ENCODE results near the gene PHLPP1. TPM values are rescaled to one million over a fixed set of nuclear protein-coding genes. Genes with fewer than 3 reads are reported as not detected.
A peak's percentile ranks its signal among the peaks of the same experiment; 100 is the strongest.
"Not testable (repeated sequence)": the region's sequence is repeated elsewhere in the genome, so short reads cannot be mapped to it uniquely, and the experiment has no call there.

PHLPP1 gene
- total RNA-seq, 1 donor from 2014 or later: 21.2 TPM

DNA sequence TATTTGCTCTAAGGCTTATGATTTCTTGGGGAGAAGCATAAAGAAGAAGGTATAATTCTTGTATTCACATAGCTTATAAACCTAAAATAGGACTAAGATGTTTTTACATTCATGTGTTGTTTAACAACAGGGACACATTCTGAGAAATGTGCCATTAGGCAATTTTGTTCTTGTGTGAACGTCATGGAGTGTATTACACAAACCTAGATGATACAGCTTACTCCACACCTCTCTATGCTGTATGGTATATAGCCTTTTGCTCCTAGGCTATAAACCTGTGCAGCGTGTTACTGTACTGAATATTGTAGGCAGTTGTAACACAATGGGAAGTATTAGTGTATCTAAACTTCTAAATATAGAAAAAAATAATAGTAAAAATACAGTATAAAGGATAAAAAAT lies 92.1 kb downstream of the PHLPP1 start:
- Mint-ChIP-seq H3K27me3 (ENCODE audit: low read depth) (no peaks in the 10 kb centered on the region), H3K4me3 (no peak overlapping the region), H3K36me3 (no peaks in the 10 kb centered on the region), H3K4me1 (peaks cover 24% of the 10 kb centered on the region), H3K9me3 (no peaks in the 10 kb centered on the region), H3K27ac (no peak overlapping the region)
- no peak for DNase-seq (ENCODE audit: low spot score in 2 of 2, unreplicated experiment in 2 of 2)
- TF ChIP-seq, protein P1, sequence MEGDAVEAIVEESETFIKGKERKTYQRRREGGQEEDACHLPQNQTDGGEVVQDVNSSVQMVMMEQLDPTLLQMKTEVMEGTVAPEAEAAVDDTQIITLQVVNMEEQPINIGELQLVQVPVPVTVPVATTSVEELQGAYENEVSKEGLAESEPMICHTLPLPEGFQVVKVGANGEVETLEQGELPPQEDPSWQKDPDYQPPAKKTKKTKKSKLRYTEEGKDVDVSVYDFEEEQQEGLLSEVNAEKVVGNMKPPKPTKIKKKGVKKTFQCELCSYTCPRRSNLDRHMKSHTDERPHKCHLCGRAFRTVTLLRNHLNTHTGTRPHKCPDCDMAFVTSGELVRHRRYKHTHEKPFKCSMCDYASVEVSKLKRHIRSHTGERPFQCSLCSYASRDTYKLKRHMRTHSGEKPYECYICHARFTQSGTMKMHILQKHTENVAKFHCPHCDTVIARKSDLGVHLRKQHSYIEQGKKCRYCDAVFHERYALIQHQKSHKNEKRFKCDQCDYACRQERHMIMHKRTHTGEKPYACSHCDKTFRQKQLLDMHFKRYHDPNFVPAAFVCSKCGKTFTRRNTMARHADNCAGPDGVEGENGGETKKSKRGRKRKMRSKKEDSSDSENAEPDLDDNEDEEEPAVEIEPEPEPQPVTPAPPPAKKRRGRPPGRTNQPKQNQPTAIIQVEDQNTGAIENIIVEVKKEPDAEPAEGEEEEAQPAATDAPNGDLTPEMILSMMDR (IDR thresholded peaks at IDR 0.05; ENCODE audit: unreplicated experiment): no peak

DNA sequence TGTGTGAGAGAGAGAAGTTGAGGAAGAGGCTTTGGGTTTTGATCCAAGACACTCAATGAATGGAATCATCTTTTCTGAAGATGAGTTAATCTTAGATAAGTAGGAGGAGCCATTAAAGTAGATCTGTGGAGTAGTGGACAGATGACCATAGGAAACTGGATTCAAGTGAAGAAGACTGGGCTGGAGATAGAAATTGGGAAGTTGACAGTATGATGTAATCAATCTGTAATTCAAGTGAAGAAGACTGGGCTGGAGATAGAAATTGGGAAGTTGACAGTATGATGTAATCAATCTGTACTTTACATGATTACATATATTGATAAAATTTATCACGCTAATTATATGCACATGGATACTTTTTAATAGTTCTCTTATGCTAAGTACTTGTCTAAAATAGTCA lies 92.8 kb downstream of the PHLPP1 start:
- peaks cover 29% of the 10 kb centered on the region for H3K4me1 Mint-ChIP-seq
- no peak for DNase-seq (ENCODE audit: low spot score in 2 of 2, unreplicated experiment in 2 of 2)
- H3K36me3 Mint-ChIP-seq: no peaks in the 10 kb centered on the region
- no peak overlapping the region for H3K4me3 Mint-ChIP-seq
- H3K9me3 Mint-ChIP-seq: no peaks in the 10 kb centered on the region
- TF ChIP-seq, protein P1 (IDR thresholded peaks at IDR 0.05; ENCODE audit: unreplicated experiment): no peak
- no peak overlapping the region for H3K27ac Mint-ChIP-seq
- H3K27me3 Mint-ChIP-seq (ENCODE audit: low read depth): no peaks in the 10 kb centered on the region

DNA sequence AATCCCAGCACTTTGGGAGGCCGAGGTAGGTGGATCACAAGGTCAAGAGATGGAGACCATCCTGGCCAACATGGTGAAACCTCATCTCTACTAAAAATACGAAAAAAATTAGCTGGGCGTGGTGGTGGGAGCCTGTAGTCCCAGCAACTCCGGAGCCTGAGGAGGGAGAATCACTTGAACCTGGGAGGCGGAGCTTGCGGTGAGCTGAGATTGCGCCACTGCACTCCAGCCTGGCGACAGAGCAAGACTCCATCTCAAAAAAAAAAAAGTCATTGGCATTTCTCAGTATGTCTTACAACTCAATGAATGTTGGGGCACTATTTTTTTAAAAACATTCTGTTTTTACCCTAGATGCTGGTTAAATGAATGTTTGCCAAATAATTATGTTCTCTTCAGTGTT lies 94.1 kb downstream of the PHLPP1 start:
- H3K27me3 Mint-ChIP-seq (ENCODE audit: low read depth); DNase-seq (ENCODE audit: low spot score in 2 of 2, unreplicated experiment in 2 of 2); H3K9me3 Mint-ChIP-seq; H3K4me3 Mint-ChIP-seq; H3K36me3 Mint-ChIP-seq; H3K27ac Mint-ChIP-seq: not testable (repeated sequence)
- peaks cover 42% of the 10 kb centered on the region for H3K4me1 Mint-ChIP-seq

DNA sequence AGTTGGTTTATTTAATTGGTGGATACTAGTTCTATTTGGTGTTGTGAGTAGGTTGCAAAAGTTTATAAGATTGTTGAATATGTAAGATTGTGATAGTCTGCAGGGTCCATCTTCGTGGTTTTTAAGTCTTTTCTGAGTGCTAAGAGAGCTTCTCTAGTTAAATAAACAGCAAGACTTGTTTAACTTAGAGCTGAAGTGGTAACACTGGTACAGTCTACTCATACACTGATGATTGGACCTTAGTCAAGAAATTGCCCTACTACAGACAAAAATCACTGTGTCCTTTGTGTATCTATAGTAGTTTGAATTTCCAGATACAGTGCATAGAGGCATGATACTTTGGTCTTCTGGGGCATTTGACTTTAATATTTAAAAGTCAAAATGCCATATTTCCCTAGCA lies 94.6 kb downstream of the PHLPP1 start:
- no peak for DNase-seq (ENCODE audit: low spot score in 2 of 2, unreplicated experiment in 2 of 2)
- Mint-ChIP-seq H3K9me3 (no peaks in the 10 kb centered on the region), H3K27ac (no peak overlapping the region), H3K36me3 (no peaks in the 10 kb centered on the region), H3K4me3 (no peak overlapping the region), H3K4me1 (peaks cover 47% of the 10 kb centered on the region), H3K27me3 (ENCODE audit: low read depth) (no peaks in the 10 kb centered on the region)
- TF ChIP-seq, protein P1 (IDR thresholded peaks at IDR 0.05; ENCODE audit: unreplicated experiment): no peak

DNA sequence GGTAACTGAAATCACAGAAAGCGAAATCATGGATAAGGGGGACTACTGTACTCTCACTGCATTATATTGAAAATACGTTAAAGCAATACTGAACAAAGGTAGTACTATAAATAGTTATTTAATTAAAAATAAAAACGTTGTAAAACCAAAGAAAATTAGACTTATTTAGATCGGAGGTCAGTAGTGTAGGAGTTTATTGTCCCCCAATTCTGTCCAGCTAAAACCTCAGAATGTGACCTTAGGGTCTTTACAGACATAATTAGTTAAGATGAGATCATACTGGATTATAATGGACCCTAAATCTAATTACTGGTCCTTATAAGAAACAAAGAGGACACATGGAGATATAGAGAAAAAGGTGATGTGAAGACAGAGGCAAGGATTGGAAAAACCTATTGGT lies 95.3 kb downstream of the PHLPP1 start:
- no peak for DNase-seq (ENCODE audit: low spot score in 2 of 2, unreplicated experiment in 2 of 2)
- TF ChIP-seq, protein P1 (IDR thresholded peaks at IDR 0.05; ENCODE audit: unreplicated experiment): no peak
- Mint-ChIP-seq H3K36me3 (no peaks in the 10 kb centered on the region), H3K4me3 (no peak overlapping the region), H3K9me3 (no peaks in the 10 kb centered on the region), H3K27me3 (ENCODE audit: low read depth) (no peaks in the 10 kb centered on the region), H3K4me1 (peaks cover 51% of the 10 kb centered on the region), H3K27ac (no peak overlapping the region)

DNA sequence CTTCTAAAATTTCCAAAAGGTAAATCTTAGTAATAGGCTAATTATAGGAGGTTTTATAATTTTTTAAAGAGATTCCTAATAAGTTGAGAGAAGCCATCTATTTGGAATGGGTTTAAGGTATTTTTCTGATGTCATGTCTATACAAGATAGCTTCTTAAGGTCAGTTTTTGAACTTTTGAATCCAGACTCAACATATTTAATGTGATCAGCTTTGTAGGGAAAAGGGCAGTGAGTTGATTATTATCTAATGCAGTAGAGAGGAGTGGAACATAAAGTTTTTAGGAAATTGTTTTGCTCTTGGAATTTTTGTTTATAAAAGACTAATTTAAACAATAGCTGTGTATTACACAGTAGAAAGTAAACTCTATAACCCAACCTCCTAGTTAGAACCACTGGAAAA lies 96.3 kb downstream of the PHLPP1 start:
- Mint-ChIP-seq H3K36me3 (no peaks in the 10 kb centered on the region), H3K4me3 (no peak overlapping the region), H3K4me1 (peaks cover 43% of the 10 kb centered on the region), H3K27me3 (ENCODE audit: low read depth) (no peaks in the 10 kb centered on the region), H3K27ac (peak overlapping the region; percentile 11), H3K9me3 (no peaks in the 10 kb centered on the region)
- DNase-seq (ENCODE audit: low spot score in 2 of 2, unreplicated experiment in 2 of 2): no peak
- TF ChIP-seq, protein P1 (IDR thresholded peaks at IDR 0.05; ENCODE audit: unreplicated experiment): no peak

Data from mesothelial cell of epicardium (in vitro differentiated cells).